HepG2 (cell line): ENCODE measurements around the gene VWCE. TPM values are rescaled to one million over a fixed set of nuclear protein-coding genes. Genes with fewer than 3 reads are reported as not detected.

Source experiments
- ARID2 ChIP-seq: sonication (generic); formaldehyde crosslinking; IDR thresholded peaks from 2 replicates; pipeline ENCODE4 v1.8.1; 2022; ENCODE audit warnings: mild to moderate bottlenecking, missing genetic modification reagents, borderline replicate concordance
- HMGA1 ChIP-seq: sonication (generic); formaldehyde crosslinking; conservative IDR thresholded peaks from 2 replicates; pipeline ENCODE4 v1.4.0; 2020; ENCODE audit warnings: missing genetic modification reagents
- MATR3 ChIP-seq: sonication (generic); formaldehyde crosslinking; IDR thresholded peaks from 2 replicates; pipeline ENCODE4 v1.4.0; 2020; ENCODE audit warnings: missing genetic modification reagents
- PRMT3 ChIP-seq: sonication (generic); formaldehyde crosslinking; IDR thresholded peaks from 2 replicates; pipeline ENCODE4 v1.8.1; 2022; ENCODE audit warnings: low read depth, mild to moderate bottlenecking, moderate library complexity, missing genetic modification reagents, borderline replicate concordance
- TBL1XR1 ChIP-seq: fragments of 150-350 bp; IDR thresholded peaks from 2 replicates; pipeline ENCODE4 v1.6.1; 2014; ENCODE audit warnings: borderline replicate concordance, low read length; ENCODE audit not compliant: partially characterized antibody
- ZNF556 ChIP-seq: sonication (generic); formaldehyde crosslinking; IDR thresholded peaks from 2 replicates; pipeline ENCODE4 v1.4.0; 2020; ENCODE audit warnings: mild to moderate bottlenecking, missing genetic modification reagents, borderline replicate concordance
- ZNF781 ChIP-seq: sonication (generic); formaldehyde crosslinking; IDR thresholded peaks from 2 replicates; pipeline ENCODE4 v1.5.1; 2020; ENCODE audit warnings: borderline replicate concordance, mild to moderate bottlenecking, missing genetic modification reagents; ENCODE audit errors: not compliant biosample characterization
- ZSCAN21 ChIP-seq: sonication (generic); formaldehyde crosslinking; IDR thresholded peaks from 2 replicates; pipeline ENCODE4 v1.8.0; 2022; ENCODE audit warnings: mild to moderate bottlenecking, missing genetic modification reagents, moderate library complexity, borderline replicate concordance
- polyA plus RNA-seq, 8 experiments: library from polyadenylated mRNA; depleted of rRNA in 3 of 8; stranded (reverse) in 7 of 8; unstranded in 1 of 8; fragments of >200 nt; fragmentation: Illumina TruSeq in 4 of 8; extraction: Trizol in 4 of 8; gene quantifications; 2 replicates each; pipeline versions ENCODE4 v1.2.1 to v1.2.3, GENCODE V29; 2011 to 2016; ENCODE audit warnings: low read depth in 4 of 8, missing spikeins in 1 of 8, mixed read lengths in 1 of 8; ENCODE audit not compliant: insufficient read depth in 1 of 8
- total RNA-seq, 5 experiments: library from RNA; depleted of rRNA; stranded (reverse); fragments of >200 nt; fragmentation: Illumina TruSeq; extraction: Trizol; gene quantifications; 2 replicates each; pipeline ENCODE4 v1.2.3, GENCODE V29; 2016; ENCODE audit warnings: low read depth in 1 of 5
- TF ChIP-seq, protein P1 (sequence below): sonication (generic); formaldehyde crosslinking; IDR thresholded peaks from 2 replicates; pipeline ENCODE4 v1.8.0; 2022; ENCODE audit warnings: mild to moderate bottlenecking, missing genetic modification reagents, moderate library complexity
- TF ChIP-seq, protein P2 (sequence below): sonication (generic); formaldehyde crosslinking; IDR thresholded peaks from 2 replicates; pipeline ENCODE4 v1.8.0; 2022; ENCODE audit warnings: missing genetic modification reagents, mild to moderate bottlenecking, moderate library complexity, borderline replicate concordance
- TF ChIP-seq, protein P3 (sequence below): sonication (generic); formaldehyde crosslinking; IDR thresholded peaks from 2 replicates; pipeline ENCODE4 v1.4.0; 2020; ENCODE audit warnings: missing genetic modification reagents, borderline replicate concordance
- TF ChIP-seq, protein P4 (sequence below): sonication (generic); formaldehyde crosslinking; IDR thresholded peaks from 2 replicates; pipeline ENCODE4 v1.4.0; 2020; ENCODE audit warnings: mild to moderate bottlenecking, missing genetic modification reagents
- TF ChIP-seq, protein P5 (sequence below): sonication (generic); formaldehyde crosslinking; IDR thresholded peaks from 2 replicates; pipeline ENCODE4 v1.9.0; 2022; ENCODE audit warnings: missing genetic modification reagents, mild to moderate bottlenecking, borderline replicate concordance

Gene VWCE
- total and polyA plus RNA-seq, 2 of the 13 experiments (the other 11 are each of a cell fraction or from before 2014, with no cell fraction given), result 27.6 to 58.3 TPM

DNA sequence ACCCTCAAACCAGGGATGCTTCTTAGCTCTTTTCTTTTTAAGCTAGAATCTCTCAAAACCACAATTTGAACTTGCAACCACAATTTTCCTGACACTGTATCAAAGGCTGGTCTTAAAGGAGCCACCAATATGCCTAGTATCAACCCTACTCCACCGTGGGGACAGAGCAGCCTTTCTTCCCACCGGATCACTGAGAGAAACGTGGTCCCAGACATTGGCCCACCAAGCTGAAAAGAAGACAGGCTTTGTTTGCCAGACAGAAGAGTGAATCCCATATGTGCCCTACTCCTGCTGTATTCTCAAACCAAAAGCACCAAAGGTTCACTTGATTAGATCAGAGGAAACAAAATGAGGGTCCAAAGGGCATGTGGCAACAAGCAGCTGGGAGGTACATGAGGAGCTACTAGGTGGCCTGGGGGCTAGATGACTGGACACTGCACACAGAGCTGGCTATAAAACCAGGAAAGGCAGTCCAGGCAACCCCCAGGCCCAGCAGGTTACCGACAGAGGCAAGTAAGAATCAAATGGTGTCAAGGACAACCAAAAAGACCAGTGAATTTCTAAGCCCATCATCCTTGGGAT is 3.6 kb upstream of the VWCE start (continued):
- TF ChIP-seq TBL1XR1, result no peak
- TF ChIP-seq, protein P1, sequence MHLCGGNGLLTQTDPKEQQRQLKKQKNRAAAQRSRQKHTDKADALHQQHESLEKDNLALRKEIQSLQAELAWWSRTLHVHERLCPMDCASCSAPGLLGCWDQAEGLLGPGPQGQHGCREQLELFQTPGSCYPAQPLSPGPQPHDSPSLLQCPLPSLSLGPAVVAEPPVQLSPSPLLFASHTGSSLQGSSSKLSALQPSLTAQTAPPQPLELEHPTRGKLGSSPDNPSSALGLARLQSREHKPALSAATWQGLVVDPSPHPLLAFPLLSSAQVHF (CRISPR knock-in tag), result no peak
- TF ChIP-seq, protein P2, sequence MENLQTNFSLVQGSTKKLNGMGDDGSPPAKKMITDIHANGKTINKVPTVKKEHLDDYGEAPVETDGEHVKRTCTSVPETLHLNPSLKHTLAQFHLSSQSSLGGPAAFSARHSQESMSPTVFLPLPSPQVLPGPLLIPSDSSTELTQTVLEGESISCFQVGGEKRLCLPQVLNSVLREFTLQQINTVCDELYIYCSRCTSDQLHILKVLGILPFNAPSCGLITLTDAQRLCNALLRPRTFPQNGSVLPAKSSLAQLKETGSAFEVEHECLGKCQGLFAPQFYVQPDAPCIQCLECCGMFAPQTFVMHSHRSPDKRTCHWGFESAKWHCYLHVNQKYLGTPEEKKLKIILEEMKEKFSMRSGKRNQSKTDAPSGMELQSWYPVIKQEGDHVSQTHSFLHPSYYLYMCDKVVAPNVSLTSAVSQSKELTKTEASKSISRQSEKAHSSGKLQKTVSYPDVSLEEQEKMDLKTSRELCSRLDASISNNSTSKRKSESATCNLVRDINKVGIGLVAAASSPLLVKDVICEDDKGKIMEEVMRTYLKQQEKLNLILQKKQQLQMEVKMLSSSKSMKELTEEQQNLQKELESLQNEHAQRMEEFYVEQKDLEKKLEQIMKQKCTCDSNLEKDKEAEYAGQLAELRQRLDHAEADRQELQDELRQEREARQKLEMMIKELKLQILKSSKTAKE (CRISPR knock-in tag), result no peak
- 0 out of 2 replicates have a peak, but pooled peaks have one; percentile 46 for TF ChIP-seq PRMT3 (CRISPR knock-in tag)
- TF ChIP-seq, protein P3, sequence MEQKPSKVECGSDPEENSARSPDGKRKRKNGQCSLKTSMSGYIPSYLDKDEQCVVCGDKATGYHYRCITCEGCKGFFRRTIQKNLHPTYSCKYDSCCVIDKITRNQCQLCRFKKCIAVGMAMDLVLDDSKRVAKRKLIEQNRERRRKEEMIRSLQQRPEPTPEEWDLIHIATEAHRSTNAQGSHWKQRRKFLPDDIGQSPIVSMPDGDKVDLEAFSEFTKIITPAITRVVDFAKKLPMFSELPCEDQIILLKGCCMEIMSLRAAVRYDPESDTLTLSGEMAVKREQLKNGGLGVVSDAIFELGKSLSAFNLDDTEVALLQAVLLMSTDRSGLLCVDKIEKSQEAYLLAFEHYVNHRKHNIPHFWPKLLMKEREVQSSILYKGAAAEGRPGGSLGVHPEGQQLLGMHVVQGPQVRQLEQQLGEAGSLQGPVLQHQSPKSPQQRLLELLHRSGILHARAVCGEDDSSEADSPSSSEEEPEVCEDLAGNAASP (CRISPR knock-in tag), result 0 out of 2 replicates have a peak, but pooled peaks have one; percentile 56
- TF ChIP-seq MATR3 (CRISPR knock-in tag), result no peak
- TF ChIP-seq, protein P4, sequence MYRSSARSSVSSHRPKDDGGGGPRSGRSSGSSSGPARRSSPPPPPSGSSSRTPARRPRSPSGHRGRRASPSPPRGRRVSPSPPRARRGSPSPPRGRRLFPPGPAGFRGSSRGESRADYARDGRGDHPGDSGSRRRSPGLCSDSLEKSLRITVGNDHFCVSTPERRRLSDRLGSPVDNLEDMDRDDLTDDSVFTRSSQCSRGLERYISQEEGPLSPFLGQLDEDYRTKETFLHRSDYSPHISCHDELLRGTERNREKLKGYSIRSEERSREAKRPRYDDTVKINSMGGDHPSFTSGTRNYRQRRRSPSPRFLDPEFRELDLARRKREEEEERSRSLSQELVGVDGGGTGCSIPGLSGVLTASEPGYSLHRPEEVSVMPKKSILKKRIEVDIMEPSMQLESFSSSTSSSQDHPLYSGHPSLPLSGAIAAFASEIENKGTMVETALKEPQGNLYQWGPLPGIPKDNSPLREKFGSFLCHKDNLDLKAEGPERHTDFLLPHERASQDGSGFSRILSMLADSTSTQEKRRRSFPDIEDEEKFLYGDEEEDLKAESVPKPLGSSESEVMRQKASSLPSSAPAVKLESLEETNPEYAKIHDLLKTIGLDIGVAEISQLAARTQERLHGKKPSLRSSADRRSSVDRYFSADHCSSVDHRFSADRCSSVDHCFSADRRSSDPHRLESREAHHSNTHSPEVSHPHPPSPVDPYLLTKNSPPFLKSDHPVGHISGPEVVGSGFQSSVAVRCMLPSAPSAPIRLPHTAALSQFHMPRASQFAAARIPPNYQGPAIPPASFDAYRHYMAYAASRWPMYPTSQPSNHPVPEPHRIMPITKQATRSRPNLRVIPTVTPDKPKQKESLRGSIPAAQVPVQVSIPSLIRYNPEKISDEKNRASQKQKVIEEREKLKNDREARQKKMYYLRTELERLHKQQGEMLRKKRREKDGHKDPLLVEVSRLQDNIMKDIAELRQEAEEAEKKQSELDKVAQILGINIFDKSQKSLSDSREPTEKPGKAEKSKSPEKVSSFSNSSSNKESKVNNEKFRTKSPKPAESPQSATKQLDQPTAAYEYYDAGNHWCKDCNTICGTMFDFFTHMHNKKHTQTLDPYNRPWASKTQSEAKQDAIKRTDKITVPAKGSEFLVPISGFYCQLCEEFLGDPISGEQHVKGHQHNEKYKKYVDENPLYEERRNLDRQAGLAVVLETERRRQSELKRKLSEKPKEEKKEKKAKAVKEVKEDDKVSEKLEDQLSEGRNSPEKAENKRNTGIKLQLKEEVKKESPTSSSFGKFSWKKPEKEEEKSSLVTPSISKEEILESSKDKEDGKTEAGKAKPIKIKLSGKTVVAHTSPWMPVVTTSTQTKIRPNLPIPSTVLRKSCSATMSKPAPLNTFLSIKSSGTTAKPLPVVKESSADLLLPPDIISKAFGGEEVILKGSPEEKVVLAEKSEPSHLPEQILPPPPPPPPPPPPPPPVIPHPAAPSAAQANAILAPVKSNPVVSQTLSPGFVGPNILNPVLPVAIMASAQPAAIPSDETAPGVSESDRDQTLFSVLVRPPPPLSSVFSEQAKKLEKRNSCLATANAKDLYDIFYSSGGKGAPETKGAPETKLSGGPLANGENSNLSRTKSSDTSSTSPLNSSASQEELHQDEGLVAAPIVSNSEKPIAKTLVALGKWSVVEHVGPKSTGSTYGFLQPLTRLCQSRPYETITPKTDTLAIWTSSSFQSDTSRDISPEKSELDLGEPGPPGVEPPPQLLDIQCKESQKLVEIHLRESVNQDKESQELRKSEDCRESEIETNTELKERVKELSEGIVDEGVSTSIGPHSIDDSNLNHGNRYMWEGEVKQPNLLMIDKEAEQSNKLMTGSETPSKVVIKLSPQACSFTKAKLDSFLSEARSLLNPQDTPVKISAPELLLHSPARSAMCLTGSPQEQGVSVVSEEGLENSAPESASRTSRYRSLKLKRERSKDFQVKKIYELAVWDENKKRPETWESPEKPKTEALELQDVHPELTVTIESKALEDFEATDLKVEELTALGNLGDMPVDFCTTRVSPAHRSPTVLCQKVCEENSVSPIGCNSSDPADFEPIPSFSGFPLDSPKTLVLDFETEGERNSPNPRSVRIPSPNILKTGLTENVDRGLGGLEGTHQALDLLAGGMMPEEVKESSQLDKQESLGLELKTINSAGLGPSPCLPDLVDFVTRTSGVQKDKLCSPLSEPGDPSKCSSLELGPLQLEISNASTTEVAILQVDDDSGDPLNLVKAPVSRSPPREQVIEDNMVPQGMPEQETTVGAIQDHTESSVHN (CRISPR knock-in tag), result no peak
- no peak for TF ChIP-seq ZNF556 (CRISPR knock-in tag)
- no peak for TF ChIP-seq HMGA1 (CRISPR knock-in tag)
- TF ChIP-seq ZSCAN21, result no peak
- TF ChIP-seq, protein P5, sequence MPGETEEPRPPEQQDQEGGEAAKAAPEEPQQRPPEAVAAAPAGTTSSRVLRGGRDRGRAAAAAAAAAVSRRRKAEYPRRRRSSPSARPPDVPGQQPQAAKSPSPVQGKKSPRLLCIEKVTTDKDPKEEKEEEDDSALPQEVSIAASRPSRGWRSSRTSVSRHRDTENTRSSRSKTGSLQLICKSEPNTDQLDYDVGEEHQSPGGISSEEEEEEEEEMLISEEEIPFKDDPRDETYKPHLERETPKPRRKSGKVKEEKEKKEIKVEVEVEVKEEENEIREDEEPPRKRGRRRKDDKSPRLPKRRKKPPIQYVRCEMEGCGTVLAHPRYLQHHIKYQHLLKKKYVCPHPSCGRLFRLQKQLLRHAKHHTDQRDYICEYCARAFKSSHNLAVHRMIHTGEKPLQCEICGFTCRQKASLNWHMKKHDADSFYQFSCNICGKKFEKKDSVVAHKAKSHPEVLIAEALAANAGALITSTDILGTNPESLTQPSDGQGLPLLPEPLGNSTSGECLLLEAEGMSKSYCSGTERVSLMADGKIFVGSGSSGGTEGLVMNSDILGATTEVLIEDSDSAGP (CRISPR knock-in tag), result peak; percentile 61
- no peak for TF ChIP-seq ZNF781
- no peak for TF ChIP-seq ARID2 (CRISPR knock-in tag)
